Measurements from ENCODE around the gene CD200.

DNA sequence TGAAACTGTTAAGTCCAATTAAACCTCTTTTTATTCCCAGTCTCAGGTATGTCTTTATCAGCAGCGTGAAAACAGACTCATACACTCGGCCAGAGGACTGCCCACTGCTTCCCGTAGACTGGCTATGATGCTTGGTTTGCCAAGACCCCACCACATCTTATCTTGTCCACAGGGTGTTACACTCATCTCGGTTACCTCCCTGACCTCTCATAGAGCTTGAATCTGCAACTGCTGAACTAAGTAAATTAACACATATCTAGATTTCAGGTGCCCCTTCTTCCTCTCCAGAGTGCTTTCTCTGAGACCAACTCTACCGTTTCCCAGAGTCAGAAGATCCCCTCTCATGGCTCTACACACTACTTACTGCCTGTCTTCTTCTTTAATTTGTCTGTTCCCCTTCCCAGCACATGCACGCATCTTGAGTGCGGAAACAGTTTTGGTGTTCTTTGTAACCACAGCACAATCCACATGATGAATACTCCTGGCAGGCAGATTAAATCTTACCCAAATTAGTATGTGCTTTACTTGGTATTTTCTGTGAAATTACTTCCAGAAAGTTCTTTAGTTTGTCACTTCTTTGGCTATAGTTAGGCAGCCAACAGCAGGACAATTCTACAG is 49.7 kb downstream of the CD200 start:
- no peak for TF ChIP-seq SUZ12 (IDR thresholded peaks at IDR 0.05)
- no peak for TF ChIP-seq FOXM1 (IDR thresholded peaks at IDR 0.05; ENCODE audit: borderline replicate concordance)
- TF ChIP-seq SP1 (IDR thresholded peaks at IDR 0.05) = no peak
- TF ChIP-seq HDGF (IDR thresholded peaks at IDR 0.05; ENCODE audit: borderline replicate concordance) = no peak

Measured in HEK293T (cell line).